ENCODE data around the gene ARPC1A. TPM values are rescaled to one million over a fixed set of nuclear protein-coding genes. Genes with fewer than 3 reads are reported as not detected.

The ARPC1A gene
- total RNA-seq, 1 experiment from 2014 or later, result 201 TPM

DNA sequence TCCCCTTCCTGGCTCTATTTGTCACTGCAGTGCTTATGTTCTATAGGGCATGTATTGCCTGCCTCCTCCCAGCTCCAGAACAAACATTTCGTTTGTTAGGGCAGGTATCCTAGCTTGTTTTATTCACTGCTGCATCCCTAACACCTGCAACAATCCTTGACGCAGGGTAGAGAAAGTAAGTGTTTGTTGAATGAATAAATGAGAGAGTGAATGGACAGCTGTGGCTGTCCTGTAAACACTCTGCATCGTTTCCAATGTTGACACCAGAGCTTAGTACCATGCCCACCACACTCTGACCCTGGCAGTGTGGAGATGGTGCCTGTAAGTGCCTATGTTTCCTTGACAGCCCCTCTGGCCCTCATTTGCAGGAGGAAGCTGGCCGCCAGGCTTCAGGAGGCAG, 32.0 kb upstream of the ARPC1A start:
- Mint-ChIP-seq H3K9me3 (ENCODE audit: unreplicated experiment) (no peaks in the 10 kb centered on the region), H3K4me3 (ENCODE audit: unreplicated experiment) (no peak overlapping the region), H3K27me3 (ENCODE audit: insufficient read depth, unreplicated experiment) (no peaks in the 10 kb centered on the region), H3K4me1 (ENCODE audit: low read depth, unreplicated experiment) (peaks cover 4% of the 10 kb centered on the region), H3K36me3 (ENCODE audit: insufficient read depth, unreplicated experiment) (no peaks in the 10 kb centered on the region), H3K27ac (ENCODE audit: unreplicated experiment) (peak overlapping the region; percentile 37)
- no TSS peak for BruUV-seq (replicated peaks)
- TF ChIP-seq, protein P1, sequence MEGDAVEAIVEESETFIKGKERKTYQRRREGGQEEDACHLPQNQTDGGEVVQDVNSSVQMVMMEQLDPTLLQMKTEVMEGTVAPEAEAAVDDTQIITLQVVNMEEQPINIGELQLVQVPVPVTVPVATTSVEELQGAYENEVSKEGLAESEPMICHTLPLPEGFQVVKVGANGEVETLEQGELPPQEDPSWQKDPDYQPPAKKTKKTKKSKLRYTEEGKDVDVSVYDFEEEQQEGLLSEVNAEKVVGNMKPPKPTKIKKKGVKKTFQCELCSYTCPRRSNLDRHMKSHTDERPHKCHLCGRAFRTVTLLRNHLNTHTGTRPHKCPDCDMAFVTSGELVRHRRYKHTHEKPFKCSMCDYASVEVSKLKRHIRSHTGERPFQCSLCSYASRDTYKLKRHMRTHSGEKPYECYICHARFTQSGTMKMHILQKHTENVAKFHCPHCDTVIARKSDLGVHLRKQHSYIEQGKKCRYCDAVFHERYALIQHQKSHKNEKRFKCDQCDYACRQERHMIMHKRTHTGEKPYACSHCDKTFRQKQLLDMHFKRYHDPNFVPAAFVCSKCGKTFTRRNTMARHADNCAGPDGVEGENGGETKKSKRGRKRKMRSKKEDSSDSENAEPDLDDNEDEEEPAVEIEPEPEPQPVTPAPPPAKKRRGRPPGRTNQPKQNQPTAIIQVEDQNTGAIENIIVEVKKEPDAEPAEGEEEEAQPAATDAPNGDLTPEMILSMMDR (IDR thresholded peaks at IDR 0.05; ENCODE audit: insufficient read depth in 1 of 2, low read depth in 1 of 2, low read length in 1 of 2, severe bottlenecking in 1 of 2, unreplicated experiment in 1 of 2), result no peak
- no peak for DNase-seq
- intact Hi-C loops (cut with micrococcal nuclease; ENCODE audit: unreplicated experiment), result no loop called here
- Histone ChIP-seq H3K4me1 (0 out of 2 replicates have a peak, but pooled peaks cover 3% of the 10 kb centered on the region), H3K9me3 (no peaks in the 10 kb centered on the region), H3K27me3 (replicated peaks; ENCODE audit: control insufficient read depth, insufficient read depth, low read length) (no peaks in the 10 kb centered on the region), H3K4me3 (ENCODE audit: low read depth, low read length) (no peak overlapping the region), H3K36me3 (ENCODE audit: control insufficient read depth, insufficient read depth, low read length) (no peaks in the 10 kb centered on the region)
- ChIA-PET POLR2A (no interaction called here), CTCF (no interaction called here)

DNA sequence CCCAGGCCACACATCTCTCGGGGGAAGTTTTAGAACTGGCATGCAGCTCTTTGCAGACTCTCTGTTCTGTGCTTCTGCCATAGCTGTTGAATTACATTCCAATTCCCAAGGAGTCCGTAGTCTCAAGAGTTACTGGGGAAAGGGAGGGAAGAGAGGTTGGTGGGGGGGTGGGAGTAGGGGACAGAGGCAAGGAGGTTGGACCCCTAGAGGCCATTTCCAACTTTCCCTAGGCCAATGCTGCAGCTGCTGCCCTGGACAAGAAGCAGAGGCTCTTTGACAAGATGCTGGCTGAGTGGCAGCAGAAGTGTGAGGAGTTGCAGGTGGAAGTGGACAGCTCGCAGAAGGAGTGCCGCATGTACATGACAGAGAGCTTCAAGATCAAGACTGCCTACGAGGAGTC, 29.2 kb upstream of the ARPC1A start:
- Histone ChIP-seq H3K9me3 (no peaks in the 10 kb centered on the region), H3K4me1 (no peaks in the 10 kb centered on the region), H3K36me3 (ENCODE audit: control insufficient read depth, insufficient read depth, low read length) (no peaks in the 10 kb centered on the region), H3K27me3 (replicated peaks; ENCODE audit: control insufficient read depth, insufficient read depth, low read length) (no peaks in the 10 kb centered on the region), H3K4me3 (ENCODE audit: low read depth, low read length) (no peak overlapping the region)
- ChIA-PET POLR2A (no interaction called here), CTCF (interaction anchor here (0.6 kb wide), 1 partner anchor 48 kb away, joined by 3 read pairs; no protein-coding TSS in a partner anchor)
- Mint-ChIP-seq H3K4me3 (ENCODE audit: unreplicated experiment) (no peak overlapping the region), H3K27ac (ENCODE audit: unreplicated experiment) (no peak overlapping the region), H3K36me3 (ENCODE audit: insufficient read depth, unreplicated experiment) (no peaks in the 10 kb centered on the region), H3K4me1 (ENCODE audit: low read depth, unreplicated experiment) (peaks cover 4% of the 10 kb centered on the region), H3K9me3 (ENCODE audit: unreplicated experiment) (no peaks in the 10 kb centered on the region), H3K27me3 (ENCODE audit: insufficient read depth, unreplicated experiment) (no peaks in the 10 kb centered on the region)
- TF ChIP-seq, protein P1 (IDR thresholded peaks at IDR 0.05; ENCODE audit: insufficient read depth in 1 of 2, low read depth in 1 of 2, low read length in 1 of 2, severe bottlenecking in 1 of 2, unreplicated experiment in 1 of 2), result no peak
- BruUV-seq (replicated peaks), result no TSS peak
- intact Hi-C loops (cut with micrococcal nuclease; ENCODE audit: unreplicated experiment), result no loop called here
- DNase-seq, result no peak

DNA sequence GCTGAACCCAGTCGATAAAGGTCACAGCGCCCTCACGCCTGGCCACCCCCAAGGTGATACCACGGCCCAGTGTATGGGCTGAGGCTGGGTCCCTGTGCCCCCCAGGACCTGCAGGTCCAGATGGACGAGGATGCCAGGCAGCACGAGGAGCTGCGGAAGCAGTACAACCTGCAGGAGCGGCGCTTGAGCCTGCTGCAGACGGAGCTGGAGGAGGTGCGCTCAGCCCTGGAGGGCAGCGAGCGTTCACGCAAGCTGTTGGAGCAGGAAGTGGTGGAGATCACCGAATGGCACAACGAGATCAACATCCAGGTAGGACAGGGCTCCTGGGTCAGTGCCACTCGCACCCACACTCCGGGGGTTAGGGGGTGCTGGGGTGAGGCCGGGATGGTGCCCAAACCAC, 24.2 kb upstream of the ARPC1A start:
- Mint-ChIP-seq H3K9me3 (ENCODE audit: unreplicated experiment) (no peaks in the 10 kb centered on the region), H3K4me1 (ENCODE audit: low read depth, unreplicated experiment) (no peaks in the 10 kb centered on the region), H3K27me3 (ENCODE audit: insufficient read depth, unreplicated experiment) (no peaks in the 10 kb centered on the region), H3K4me3 (ENCODE audit: unreplicated experiment) (no peak overlapping the region), H3K36me3 (ENCODE audit: insufficient read depth, unreplicated experiment) (no peaks in the 10 kb centered on the region), H3K27ac (ENCODE audit: unreplicated experiment) (no peak overlapping the region)
- no peak for DNase-seq
- H3K9me3 ChIP-seq, result no peaks in the 10 kb centered on the region
- CTCF ChIA-PET, result no interaction called here
- no peaks in the 10 kb centered on the region for H3K36me3 ChIP-seq (ENCODE audit: control insufficient read depth, insufficient read depth, low read length)
- POLR2A ChIA-PET, result no interaction called here
- H3K4me1 ChIP-seq, result no peaks in the 10 kb centered on the region
- H3K27me3 ChIP-seq (replicated peaks; ENCODE audit: control insufficient read depth, insufficient read depth, low read length), result no peaks in the 10 kb centered on the region
- TF ChIP-seq, protein P1 (IDR thresholded peaks at IDR 0.05; ENCODE audit: insufficient read depth in 1 of 2, low read depth in 1 of 2, low read length in 1 of 2, severe bottlenecking in 1 of 2, unreplicated experiment in 1 of 2), result no peak
- intact Hi-C loops (cut with micrococcal nuclease; ENCODE audit: unreplicated experiment), result no loop called here
- no peak overlapping the region for H3K4me3 ChIP-seq (ENCODE audit: low read depth, low read length)
- no TSS peak for BruUV-seq (replicated peaks)

Data from Caco-2 (cell line).